ENCODE results near the gene ANP32E.

Gene ANP32E

DNA sequence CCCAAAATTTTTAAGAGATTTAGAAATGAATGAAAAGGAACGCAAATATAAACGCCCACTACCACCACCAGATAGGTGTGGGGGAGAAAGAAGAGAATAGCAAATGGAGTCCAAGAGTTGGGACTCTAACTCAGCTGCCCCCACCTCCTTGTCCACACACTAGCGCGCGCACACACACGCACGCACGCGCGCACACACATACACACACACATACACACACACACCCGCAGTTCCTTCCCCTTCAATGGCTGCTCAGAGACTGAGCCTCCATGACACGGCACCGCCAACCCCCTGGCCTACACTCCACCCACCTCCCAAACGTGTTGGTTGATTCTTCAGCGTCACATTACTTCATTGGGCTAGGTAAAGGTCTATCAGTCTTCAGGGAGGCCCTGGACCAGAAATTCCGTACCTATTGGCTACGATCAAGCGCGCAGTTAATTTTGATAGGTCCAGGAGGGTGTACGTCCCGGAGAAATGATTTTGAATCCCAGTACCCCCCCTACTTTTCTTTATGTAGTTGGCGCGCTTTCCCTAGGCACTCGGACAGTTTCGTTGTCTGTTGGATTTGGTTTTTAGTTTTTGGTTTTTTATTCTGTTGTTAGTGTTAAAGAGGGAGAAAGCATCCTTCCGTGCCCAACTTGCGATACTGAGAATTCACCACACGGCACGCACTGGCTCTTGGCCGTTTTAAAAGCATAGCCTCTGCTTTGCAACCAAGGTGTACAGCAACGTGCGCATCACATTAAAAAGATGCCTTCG is at the start of gene ANP32E:
ANP32E (minus strand) TSS at position 261 of the 762 bp plus-strand sequence. CDS start 326 bp downstream, outside the sequence.
- in situ Hi-C loops (cut with MboI; ENCODE audit: low sequenced_read_pairs) = no loop called here

DNA sequence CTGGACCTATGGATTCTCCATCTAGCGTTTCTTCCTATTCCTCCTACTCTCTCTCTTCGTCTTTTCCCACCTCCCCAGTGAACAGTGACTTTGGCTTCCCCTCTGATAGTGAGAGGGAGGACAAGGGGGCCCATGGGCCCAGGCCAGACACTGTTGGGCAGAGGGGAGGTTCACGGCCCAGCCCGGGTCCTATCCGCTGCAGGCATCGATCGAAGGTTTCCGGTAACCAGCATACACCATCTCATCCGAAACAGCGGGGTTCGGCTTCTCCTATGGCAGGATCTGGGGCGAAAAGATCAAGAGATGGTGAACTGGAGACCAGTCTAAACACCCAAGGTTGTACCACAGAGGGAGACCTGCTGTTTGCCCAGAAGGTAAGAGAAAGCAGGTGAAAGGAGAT is 47.3 kb upstream of the ANP32E start:
- in situ Hi-C loops (cut with MboI; ENCODE audit: low sequenced_read_pairs) = no loop called here

DNA sequence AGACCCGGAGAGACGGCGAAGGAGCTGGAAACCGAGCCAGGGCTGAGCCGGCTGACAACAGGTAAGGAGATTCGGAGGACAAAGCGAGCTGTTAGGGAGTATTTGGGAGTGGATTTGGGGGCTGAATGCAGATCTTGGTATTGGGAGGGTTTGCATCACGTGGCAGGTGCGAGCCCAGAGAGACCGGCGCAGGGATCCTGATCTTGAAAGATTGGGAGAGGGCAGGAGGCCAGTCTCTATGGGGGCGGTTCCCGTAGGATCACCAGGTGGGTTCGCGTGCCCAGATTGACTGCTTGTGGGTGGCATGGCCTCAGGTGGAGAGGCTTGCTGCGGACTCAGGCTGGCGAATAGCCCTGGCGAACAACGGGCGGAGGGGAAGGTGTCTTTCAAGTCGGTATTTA is 46.6 kb upstream of the ANP32E start:
- in situ Hi-C loops (cut with MboI; ENCODE audit: low sequenced_read_pairs) = no loop called here

DNA sequence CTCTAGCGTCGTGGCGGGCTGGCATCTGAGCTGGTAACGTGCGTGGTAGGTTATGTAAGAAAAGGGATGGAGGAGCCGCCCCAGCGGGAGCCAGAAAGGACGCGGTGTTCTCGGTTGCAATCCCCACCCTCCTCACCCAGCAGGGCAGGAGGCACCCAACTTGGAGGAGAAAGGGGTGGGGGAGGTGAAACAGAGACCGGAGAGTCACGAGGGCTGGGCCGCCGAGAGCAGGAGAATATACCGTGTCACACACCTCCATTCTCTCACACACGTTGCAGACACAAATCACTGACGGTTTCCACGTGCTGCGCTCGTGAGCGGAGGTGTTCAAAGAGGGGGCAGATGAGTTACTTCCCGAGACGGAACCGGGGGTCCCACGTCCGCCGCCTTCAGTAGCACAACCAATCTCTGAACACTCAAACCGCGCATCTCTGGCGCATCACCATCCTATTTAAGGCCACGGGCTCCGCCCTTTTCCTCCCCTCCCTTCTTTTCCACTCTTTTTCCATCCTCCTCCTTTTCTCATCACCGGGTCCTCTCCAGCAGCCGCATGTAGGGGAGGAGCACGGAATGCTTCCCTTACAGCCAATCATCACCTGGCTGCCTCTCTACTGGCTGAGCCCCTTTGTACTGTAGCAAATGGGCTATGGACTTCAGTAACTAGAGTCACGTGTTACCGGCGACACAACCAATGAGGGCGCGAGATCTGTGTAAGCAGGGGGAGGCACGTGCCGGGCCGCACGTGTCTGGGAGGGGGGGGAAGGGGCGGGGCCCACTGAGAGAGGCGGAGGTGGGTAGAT is 46.0 kb upstream of the ANP32E start, which contains the start of gene CIART:
CIART (plus strand) TSS at position 797 of the 800 bp plus-strand sequence. CDS start 714 bp downstream, outside the sequence.
- in situ Hi-C loops (cut with MboI; ENCODE audit: low sequenced_read_pairs) = no loop called here

DNA sequence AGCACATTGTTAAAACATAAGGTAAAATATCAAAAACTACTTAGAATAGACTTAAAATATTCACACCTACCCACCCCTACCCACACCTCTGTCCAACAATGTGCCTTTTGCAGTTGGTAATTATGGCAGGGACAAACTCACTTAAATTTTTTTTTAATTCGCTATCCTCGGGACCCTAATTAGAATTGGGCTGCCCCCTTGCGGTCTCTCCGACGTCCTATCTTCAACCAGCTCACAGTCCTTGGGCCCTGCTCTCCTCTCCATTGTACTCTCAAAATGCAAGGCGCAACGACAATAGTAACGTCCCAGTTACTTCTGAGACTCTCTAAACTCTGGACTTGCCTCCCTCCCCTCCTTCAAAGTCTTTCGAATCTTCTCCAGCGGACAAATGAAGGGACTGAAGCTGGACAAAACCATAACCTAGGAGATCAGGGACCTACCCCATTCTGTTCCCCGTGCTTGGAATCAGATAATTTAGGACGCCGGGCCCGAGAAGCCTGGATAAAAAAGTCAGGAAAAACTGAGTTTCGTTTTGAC is 45.4 kb upstream of the ANP32E start:
- in situ Hi-C loops (cut with MboI; ENCODE audit: low sequenced_read_pairs) = no loop called here

DNA sequence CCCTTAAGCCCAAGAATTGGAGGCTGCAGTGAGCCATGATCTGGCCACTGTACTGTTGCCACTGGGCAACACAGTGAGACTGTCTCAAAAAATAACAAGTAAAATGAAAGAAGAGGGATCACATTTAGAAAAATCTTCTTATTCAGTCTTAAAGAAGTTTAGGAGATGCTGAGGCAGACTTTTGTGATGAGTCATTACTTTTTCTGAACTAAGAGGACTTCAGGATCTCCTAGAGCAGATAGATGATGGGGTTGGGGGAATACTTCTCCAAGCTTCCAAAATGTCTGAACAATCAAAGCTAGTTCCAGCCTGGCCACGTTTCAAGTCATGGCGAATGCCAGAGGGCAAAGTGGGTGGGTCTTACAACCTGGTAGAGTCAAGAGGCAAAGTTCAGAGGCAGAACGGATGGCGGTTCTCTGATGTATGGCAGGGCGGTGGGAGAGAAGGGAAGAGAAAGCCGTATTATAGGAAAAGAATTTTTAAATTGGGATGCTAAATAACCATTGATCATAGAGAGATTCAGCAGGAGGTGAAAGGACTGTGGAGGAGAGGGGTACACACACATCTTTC is 44.3 kb upstream of the ANP32E start:
- in situ Hi-C loops (cut with MboI; ENCODE audit: low sequenced_read_pairs) = no loop called here

DNA sequence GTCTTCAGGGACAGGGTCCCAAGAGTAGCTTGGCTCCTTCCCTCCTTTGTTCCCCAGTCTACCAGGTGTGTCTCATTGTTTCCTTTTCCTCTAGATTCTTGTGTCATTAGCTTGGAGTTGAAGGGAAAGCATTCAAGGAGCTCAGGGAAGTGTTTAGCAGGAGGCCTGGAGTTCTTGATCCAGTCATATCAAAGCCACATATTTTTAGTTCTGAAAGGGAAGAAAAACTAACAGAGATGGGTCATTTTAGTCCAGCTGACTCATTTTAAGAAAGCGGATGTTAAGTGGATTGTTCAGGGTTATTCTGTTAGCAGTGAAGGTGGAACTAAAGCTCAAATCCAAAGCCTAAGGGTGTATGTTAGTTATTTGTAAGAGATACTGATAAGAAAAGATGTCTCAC is 37.4 kb upstream of the ANP32E start:
- in situ Hi-C loops (cut with MboI; ENCODE audit: low sequenced_read_pairs) = no loop called here

- in situ Hi-C loops (cut with MboI; ENCODE audit: low sequenced_read_pairs) = no loop called here
Observed at GRCh38 chr1:150271291-150271959, 35.5 kb upstream of the ANP32E start.

GRCh38 chr1:150269451-150269850 is 33.5 kb upstream of the ANP32E start:
- in situ Hi-C loops (cut with MboI; ENCODE audit: low sequenced_read_pairs) = no loop called here

DNA sequence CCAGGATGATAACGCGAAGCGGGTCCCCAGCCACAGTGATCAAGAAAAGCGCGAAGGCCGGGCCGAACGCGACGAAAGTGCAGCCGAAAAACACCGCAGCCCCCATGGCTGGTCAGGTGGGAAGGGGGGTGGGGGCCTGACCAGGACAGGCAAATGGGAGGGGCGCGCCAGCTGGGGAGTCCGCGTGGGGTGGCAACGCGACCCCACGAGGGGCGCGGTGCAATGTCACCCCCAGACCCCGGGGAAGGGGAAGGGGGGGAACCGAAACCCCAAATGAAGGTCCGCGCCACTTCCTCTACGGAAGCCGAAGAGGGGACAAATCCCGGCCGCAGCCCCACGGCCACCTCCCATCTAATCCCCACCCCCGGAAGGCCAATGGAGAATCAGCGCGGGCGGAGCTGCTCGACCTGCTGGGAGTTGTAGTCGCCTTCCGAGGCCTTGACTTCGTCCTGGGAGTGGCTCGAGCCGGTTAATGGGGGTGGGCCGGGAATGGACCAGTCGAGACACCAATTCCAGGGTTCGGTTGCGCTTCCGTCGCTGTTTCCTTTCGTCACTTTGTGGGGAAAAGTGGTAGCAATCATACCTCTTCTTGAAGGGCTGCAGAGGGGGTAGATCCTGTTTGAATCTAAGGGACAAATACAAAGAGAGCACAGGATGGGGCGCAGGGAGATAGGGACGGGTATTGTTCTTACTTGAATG is 32.9 kb upstream of the ANP32E start, which contains the start of gene APH1A:
APH1A (minus strand) TSS at position 312 of the 699 bp plus-strand sequence; CDS start at position 106, 206 bp downstream.
- in situ Hi-C loops (cut with MboI; ENCODE audit: low sequenced_read_pairs) = no loop called here

DNA sequence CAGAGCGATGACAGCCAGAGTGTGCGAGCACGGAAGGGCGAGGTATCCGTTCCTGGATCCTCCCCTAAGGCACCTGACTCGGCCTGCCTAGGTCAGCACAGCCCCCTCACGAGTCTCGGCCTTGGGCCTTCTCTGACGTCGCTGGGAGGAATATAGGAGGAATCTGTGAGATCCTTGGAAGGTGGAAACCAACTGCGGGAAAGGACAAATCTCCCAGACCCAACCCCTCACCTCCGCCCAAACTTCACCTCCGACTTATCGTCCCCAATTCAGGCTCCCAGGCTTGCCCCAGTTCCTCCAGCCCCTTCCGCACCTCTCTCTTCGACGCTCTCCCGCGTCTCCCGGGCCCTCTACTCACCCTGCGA is 32.4 kb upstream of the ANP32E start:
- in situ Hi-C loops (cut with MboI; ENCODE audit: low sequenced_read_pairs) = no loop called here

GRCh38 chr1:150267896-150268295 is 32.0 kb upstream of the ANP32E start:
- in situ Hi-C loops (cut with MboI; ENCODE audit: low sequenced_read_pairs) = no loop called here

DNA sequence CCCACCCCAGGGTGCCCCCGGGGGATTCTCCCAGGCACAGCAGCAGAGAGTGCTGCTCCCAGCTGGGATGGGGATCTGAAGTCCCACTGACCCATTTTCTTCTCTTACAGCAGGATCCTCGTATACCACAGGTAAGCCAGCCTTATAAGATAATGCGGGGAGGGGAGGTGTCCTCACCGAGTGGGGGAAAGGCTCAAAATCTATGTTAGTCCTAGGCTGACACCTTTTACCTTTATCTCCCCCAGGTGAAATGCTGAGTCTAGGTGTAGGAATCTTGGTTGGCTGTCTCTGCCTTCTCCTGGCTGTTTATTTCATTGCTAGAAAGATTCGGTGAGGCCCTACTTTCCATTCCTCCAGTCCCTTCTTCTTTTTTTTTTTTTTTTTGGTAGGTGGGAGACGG is 27.6 kb upstream of the ANP32E start:
- in situ Hi-C loops (cut with MboI; ENCODE audit: low sequenced_read_pairs) = no loop called here

- in situ Hi-C loops (cut with MboI; ENCODE audit: low sequenced_read_pairs) = no loop called here
Observed at GRCh38 chr1:150262388-150263320, 26.7 kb upstream of the ANP32E start.

GRCh38 chr1:150261367-150261766 is 25.5 kb upstream of the ANP32E start:
- in situ Hi-C loops (cut with MboI; ENCODE audit: low sequenced_read_pairs) = no loop called here

DNA sequence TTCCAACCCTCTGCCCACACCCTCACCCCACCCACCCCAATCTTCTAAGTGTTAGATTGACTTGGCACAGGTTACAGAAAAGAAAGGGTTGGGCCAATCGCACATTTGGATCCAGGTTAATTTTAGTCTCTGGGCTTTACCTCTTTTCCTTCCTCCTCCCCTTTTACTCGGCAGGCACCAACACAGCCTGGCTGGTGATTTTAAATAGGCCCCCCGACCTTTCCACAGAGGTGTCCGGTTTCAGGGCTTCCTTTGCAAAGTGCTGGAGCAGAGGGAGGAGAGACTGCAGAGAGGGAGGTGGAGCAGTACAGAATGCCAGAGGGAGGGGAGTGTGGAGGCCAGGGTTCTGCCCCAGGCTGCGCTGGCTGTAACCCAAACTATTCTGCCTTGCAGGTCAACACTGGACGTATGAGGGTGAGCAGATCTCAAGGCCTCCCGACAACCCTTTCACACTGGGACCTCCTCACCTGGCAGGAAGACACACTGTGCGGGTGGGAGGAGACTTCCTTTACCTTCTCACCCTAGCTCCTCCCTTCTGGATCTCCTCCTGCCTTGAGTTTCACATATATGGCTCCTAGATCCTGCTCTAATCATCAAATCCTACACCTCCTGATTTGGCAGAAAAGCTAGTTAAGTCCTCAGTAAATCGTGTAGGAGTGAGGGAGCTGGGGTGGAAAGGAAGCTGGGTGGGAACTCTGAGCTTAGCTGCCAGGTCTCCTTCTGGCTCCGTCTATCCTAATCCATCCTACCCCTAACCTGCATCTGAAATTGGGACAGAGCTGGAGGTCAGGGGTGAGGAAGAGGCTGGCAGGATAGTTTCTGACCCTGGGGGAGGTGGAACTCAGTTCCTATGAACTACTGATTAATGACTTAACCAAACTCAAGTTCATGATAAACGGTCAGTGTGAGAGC is 24.1 kb upstream of the ANP32E start:
- in situ Hi-C loops (cut with MboI; ENCODE audit: low sequenced_read_pairs) = loop anchor here (10.0 kb wide), 2 partner anchors 275 to 745 kb away; partner anchors contain the start of genes MINDY1 and PRUNE1

DNA sequence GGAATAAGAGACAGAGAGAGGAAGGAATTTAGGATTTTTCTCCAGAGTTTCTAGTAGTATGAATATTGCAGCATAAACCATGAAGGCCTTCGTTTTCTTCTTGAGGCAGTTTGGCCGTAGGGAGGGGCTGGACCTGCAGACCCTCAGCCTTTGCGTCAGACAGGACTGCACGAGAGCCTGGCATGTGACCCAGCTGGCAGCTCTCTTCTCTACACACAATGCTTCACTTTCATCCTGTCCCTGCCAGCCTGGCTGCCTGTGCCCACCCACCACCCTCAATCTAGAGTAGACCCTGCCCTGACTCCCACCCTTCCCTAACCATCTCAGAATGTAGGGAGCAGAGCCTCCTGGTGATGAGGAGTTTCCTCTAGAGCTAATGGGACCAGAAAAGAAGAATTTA is 23.3 kb upstream of the ANP32E start:
- in situ Hi-C loops (cut with MboI; ENCODE audit: low sequenced_read_pairs) = loop anchor here (10.0 kb wide), 2 partner anchors 276 to 746 kb away; partner anchors contain the start of genes MINDY1 and PRUNE1
